HG03135 (cell line): ENCODE data around the gene LDB3.

Experiments used
- ATAC-seq: cut with Tn5 transposase; IDR thresholded peaks from one replicate; pipeline ENCODE4 v1.9.1; 2021; ENCODE audit warnings: mild to moderate bottlenecking, moderate library complexity; ENCODE audit not compliant: unreplicated experiment

The LDB3 gene

GRCh38 chr10:86651021-86651471 lies 17.3 kb upstream of the LDB3 start:
- no peak for ATAC-seq

GRCh38 chr10:86651631-86652331 lies 16.5 kb upstream of the LDB3 start:
- ATAC-seq: no peak

- ATAC-seq: no peak
Observed at GRCh38 chr10:86652361-86653202, 15.7 kb upstream of the LDB3 start.

GRCh38 chr10:86653379-86653778 lies 14.9 kb upstream of the LDB3 start:
- no peak for ATAC-seq

- no peak for ATAC-seq
Observed at GRCh38 chr10:86653987-86654386, 14.3 kb upstream of the LDB3 start.

- ATAC-seq: no peak
Observed at GRCh38 chr10:86654411-86655172, 13.7 kb upstream of the LDB3 start, which contains the start of gene OPN4. Gene OPN4, plus strand, starts transcription at chr10:86654547. Its CDS starts 237 bp downstream, at chr10:86654784.

GRCh38 chr10:86655173-86655540 lies 13.2 kb upstream of the LDB3 start:
- ATAC-seq: no peak

- ATAC-seq: no peak
Observed at GRCh38 chr10:86655596-86655995, 12.7 kb upstream of the LDB3 start.

GRCh38 chr10:86657011-86657395 lies 11.3 kb upstream of the LDB3 start:
- ATAC-seq: no peak

GRCh38 chr10:86657396-86658011 lies 10.8 kb upstream of the LDB3 start:
- no peak for ATAC-seq

GRCh38 chr10:86658261-86658741 lies 10.0 kb upstream of the LDB3 start:
- ATAC-seq: no peak

- ATAC-seq: no peak
Observed at GRCh38 chr10:86658751-86659150, 9.6 kb upstream of the LDB3 start.

- ATAC-seq: no peak
Observed at GRCh38 chr10:86659161-86659691, 9.1 kb upstream of the LDB3 start.

- no peak for ATAC-seq
Observed at GRCh38 chr10:86659721-86660453, 8.4 kb upstream of the LDB3 start.

- no peak for ATAC-seq
Observed at GRCh38 chr10:86661161-86662025, 6.9 kb upstream of the LDB3 start.

GRCh38 chr10:86662186-86663045 lies 5.9 kb upstream of the LDB3 start:
- ATAC-seq: no peak

- no peak for ATAC-seq
Observed at GRCh38 chr10:86663046-86663345, 5.3 kb upstream of the LDB3 start.
